Breast epithelium (tissue), 4 donors: ENCODE results near the gene NAPG. TPM values are rescaled to one million over a fixed set of nuclear protein-coding genes. Genes with fewer than 3 reads are reported as not detected.

Experiments
- DNase-seq, 2 donors: peaks; one replicate each; pipeline ENCODE4 v3.0.0-alpha.2; 2019; ENCODE audit warnings: low spot score in 2 of 2
- H3K27ac ChIP-seq, 2 donors: fragments of 200-600 bp; sonication (generic) in 1 of 2; one replicate each; pipeline ENCODE4 v1.5.1; 2016 to 2019; ENCODE audit warnings: mild to moderate bottlenecking in 1 of 2
- H3K27me3 ChIP-seq, 2 donors: fragments of 200-600 bp; sonication (generic) in 1 of 2; one replicate each; pipeline versions ENCODE4 v1.5.1 to v1.6.0; 2017 to 2019; ENCODE audit warnings: control low read depth in 1 of 2, mild to moderate bottlenecking in 1 of 2
- H3K36me3 ChIP-seq: fragments of 200-600 bp; one replicate; pipeline ENCODE4 v1.5.1; 2019
- H3K4me1 ChIP-seq, 2 donors: fragments of 200-600 bp; sonication (generic); one replicate each; pipeline ENCODE4 v1.5.1; 2016 to 2019; ENCODE audit warnings: control low read depth in 1 of 2
- H3K4me3 ChIP-seq, 3 donors: fragments of 200-600 bp; sonication (generic); 1 replicate in 2 of 3; 2 replicates in 1 of 3; pipeline ENCODE4 v1.5.1; 2016 to 2019; ENCODE audit warnings: mild to moderate bottlenecking in 3 of 3, moderate library complexity in 2 of 3
- H3K9me3 ChIP-seq, 2 donors: fragments of 200-600 bp; sonication (generic) in 1 of 2; one replicate each; pipeline ENCODE4 v1.5.1; 2016 to 2019; ENCODE audit warnings: control low read depth in 1 of 2
- CTCF ChIP-seq, 3 donors: fragments of 450-650 bp; IDR thresholded peaks; one replicate each; pipeline ENCODE4 v1.5.1; 2016 to 2017; ENCODE audit warnings: antibody characterized with exemption in 3 of 3, mild to moderate bottlenecking in 3 of 3, moderate library complexity in 3 of 3
- POLR2A ChIP-seq: fragments of 450-650 bp; IDR thresholded peaks from one replicate; pipeline ENCODE4 v1.6.1; 2016; ENCODE audit warnings: antibody characterized with exemption, mild to moderate bottlenecking, moderate library complexity
- POLR2AphosphoS5 ChIP-seq, 3 donors: sonication (generic); formaldehyde crosslinking; IDR thresholded peaks; one replicate each; pipeline ENCODE4 v1.6.1; 2017; ENCODE audit warnings: antibody characterized with exemption in 3 of 3
- intact Hi-C: fragments of 100-400 bp; cut with DNase I; formaldehyde crosslinking; loops from one replicate; pipeline ENCODE4 v1.15.1; 2023; ENCODE audit warnings: low total_unique reads
- total RNA-seq, 3 donors: library from RNA; depleted of rRNA; stranded (reverse); fragments of >200 nt; gene quantifications; one replicate each; pipeline ENCODE4 v1.1.0, GENCODE V29; 2016

NAPG gene
- total RNA-seq, 3 donors from 2014 or later, result 23.2 to 46.7 (median 24.6) TPM

- Histone ChIP-seq H3K9me3 (no peaks in the 10 kb centered on the region), H3K4me3 (no peak overlapping the region), H3K4me1 (no peaks in the 10 kb centered on the region), H3K27ac (no peak overlapping the region), H3K27me3 (no peaks in the 10 kb centered on the region), H3K36me3 (no peaks in the 10 kb centered on the region)
- no peak for TF ChIP-seq POLR2A
- no peak for TF ChIP-seq POLR2AphosphoS5 (IDR thresholded peaks at IDR 0.05)
- no peak for TF ChIP-seq CTCF (IDR thresholded peaks at IDR 0.05)
- DNase-seq, result no peak
- intact Hi-C loops, result no loop called here
Observed at GRCh38 chr18:10558243-10558966, 32.6 kb downstream of the NAPG start.

DNA sequence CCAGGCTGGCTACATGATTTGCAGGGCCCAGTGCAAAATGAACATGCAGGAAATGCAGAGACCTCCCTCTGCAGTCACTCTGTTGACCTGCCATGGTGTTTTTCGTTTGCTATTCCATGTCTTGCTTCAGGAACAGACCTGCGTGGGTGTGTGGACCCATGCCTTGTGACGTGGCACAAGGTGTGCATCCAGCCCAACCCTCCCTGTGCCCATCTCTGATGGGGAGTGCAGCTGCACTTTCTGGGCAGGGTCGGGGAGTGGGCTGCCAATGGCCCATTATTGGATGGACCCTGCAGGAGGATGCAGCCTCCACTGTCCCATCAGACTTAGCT is 33.1 kb downstream of the NAPG start:
- H3K36me3 ChIP-seq, result no peaks in the 10 kb centered on the region
- intact Hi-C loops, result no loop called here
- no peak overlapping the region for H3K27ac ChIP-seq
- H3K4me3 ChIP-seq, result no peak overlapping the region
- no peaks in the 10 kb centered on the region for H3K4me1 ChIP-seq
- no peaks in the 10 kb centered on the region for H3K27me3 ChIP-seq
- DNase-seq, result no peak
- TF ChIP-seq CTCF (IDR thresholded peaks at IDR 0.05) (no peak), POLR2AphosphoS5 (IDR thresholded peaks at IDR 0.05) (no peak), POLR2A (no peak)
- no peaks in the 10 kb centered on the region for H3K9me3 ChIP-seq

- Histone ChIP-seq H3K27ac (no peak overlapping the region), H3K36me3 (no peaks in the 10 kb centered on the region), H3K9me3 (no peaks in the 10 kb centered on the region), H3K27me3 (no peaks in the 10 kb centered on the region), H3K4me3 (peak overlapping the region; percentile 20 to 59 (median 30)), H3K4me1 (no peaks in the 10 kb centered on the region)
- intact Hi-C loops, result no loop called here
- no peak for TF ChIP-seq CTCF (IDR thresholded peaks at IDR 0.05)
- TF ChIP-seq POLR2AphosphoS5 (IDR thresholded peaks at IDR 0.05), result no peak
- TF ChIP-seq POLR2A, result no peak
- no peak for DNase-seq
Observed at GRCh38 chr18:10559553-10560451, 34.0 kb downstream of the NAPG start.

DNA sequence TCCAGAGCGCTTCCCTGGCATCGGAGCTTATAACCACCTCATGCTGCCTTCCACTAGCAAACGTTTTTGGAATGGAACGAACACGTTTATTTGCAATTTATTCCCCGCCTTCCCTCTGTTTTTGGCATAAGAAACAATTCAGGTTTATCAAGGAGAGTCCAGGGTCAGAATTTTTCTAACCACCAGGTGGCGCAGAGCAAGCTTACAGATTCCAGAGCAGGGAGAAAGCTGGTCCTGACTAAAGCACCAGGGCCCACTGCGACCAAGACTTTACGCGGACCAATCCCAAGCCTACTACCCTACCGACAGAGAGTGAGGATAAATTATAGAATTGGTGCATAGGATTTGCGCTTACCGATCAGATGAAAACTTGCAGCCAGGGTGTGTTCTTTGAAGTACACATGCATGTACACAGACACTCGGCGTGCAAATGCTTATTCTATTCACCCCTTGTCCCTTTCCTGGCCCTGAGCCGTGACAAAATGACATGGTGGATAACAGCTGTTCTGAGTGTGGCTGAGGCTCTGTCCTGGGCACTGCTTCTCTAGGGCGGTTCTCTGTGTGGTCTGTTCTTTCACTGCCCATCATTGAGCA is 34.7 kb downstream of the NAPG start:
- Histone ChIP-seq H3K27me3 (no peaks in the 10 kb centered on the region), H3K9me3 (no peaks in the 10 kb centered on the region), H3K4me1 (no peaks in the 10 kb centered on the region), H3K4me3 (peak overlapping the region; percentile 20 to 59 (median 30)), H3K27ac (no peak overlapping the region), H3K36me3 (no peaks in the 10 kb centered on the region)
- intact Hi-C loops, result no loop called here
- TF ChIP-seq CTCF (IDR thresholded peaks at IDR 0.05) (peak; percentile 60 to 85 (median 72)), POLR2AphosphoS5 (IDR thresholded peaks at IDR 0.05) (no peak)
- peak; percentile 68 to 69 for DNase-seq

GRCh38 chr18:10562773-10563160 is 36.9 kb downstream of the NAPG start:
- H3K27ac ChIP-seq, result no peak overlapping the region
- no peak for DNase-seq
- TF ChIP-seq POLR2A (no peak), CTCF (IDR thresholded peaks at IDR 0.05) (no peak), POLR2AphosphoS5 (IDR thresholded peaks at IDR 0.05) (no peak)
- no peaks in the 10 kb centered on the region for H3K9me3 ChIP-seq
- intact Hi-C loops, result no loop called here
- H3K36me3 ChIP-seq, result no peaks in the 10 kb centered on the region
- no peaks in the 10 kb centered on the region for H3K4me1 ChIP-seq
- no peak overlapping the region for H3K4me3 ChIP-seq
- no peaks in the 10 kb centered on the region for H3K27me3 ChIP-seq
